HG03442 (cell line): ENCODE data around the gene NOTCH2NLA.
"Not testable (repeated sequence)": the region's sequence is repeated elsewhere in the genome, so short reads cannot be mapped to it uniquely, and the experiment has no call there.

Experiments
- ATAC-seq: cut with Tn5 transposase; IDR thresholded peaks from one replicate; pipeline ENCODE4 v1.9.1; 2021; ENCODE audit warnings: mild to moderate bottlenecking, moderate library complexity; ENCODE audit not compliant: unreplicated experiment

Gene NOTCH2NLA

DNA sequence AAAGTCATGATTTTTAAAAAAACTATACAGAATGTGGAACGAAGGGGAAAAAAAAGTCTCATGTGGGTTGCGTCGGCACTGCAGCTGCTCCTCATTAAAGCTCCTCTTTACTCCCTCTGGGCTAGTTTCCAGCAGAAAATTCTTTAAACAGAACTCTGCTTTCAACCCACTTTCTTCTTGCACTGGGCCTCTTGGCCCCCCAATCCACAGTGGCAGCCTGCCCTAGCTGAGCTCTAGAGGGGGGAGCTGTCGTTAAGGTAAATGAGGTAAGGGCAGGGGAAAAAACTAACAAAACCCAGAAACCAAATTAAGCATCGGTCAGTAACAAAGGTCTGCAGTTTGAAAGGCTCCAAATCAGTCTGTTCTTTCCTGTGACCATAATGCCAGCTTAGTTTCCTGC lies 54.3 kb downstream of the NOTCH2NLA start:
- not testable (repeated sequence) for ATAC-seq

DNA sequence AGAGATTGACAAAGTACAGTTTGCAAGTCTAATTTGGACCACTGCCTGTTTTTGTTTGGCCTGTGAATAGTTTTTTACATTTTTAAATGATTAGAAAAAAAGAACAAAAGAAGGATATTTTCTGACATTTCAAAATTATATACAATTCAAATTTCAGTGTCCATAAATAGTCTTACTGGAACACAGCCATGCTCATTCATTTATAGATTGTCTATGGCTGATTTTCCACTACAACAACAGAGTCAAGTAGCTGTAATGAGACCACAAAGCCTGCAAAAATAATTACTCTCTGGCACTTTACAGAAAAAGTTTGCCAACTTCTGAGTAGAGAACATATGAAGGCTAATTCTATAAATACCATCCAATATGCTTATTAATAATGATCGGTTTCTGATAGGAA lies 61.1 kb downstream of the NOTCH2NLA start:
- not testable (repeated sequence) for ATAC-seq

DNA sequence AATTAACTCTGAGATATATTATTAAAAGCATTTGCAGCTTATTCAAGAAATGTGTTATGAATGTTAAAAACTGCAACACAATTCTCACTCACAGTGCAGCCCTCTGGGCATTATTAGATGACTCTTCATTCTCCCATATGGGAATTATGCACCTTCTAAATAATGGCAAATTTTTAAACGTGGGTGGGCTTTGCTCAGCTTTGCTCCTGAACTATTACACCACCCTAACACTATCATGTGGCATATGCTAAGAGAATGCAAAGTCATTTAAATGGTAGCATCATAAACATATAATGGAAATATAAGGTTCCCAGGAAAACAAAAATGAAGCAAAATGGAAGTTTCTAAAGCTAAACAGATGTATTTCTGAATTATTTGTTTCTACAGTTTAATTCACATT lies 61.5 kb downstream of the NOTCH2NLA start:
- not testable (repeated sequence) for ATAC-seq

DNA sequence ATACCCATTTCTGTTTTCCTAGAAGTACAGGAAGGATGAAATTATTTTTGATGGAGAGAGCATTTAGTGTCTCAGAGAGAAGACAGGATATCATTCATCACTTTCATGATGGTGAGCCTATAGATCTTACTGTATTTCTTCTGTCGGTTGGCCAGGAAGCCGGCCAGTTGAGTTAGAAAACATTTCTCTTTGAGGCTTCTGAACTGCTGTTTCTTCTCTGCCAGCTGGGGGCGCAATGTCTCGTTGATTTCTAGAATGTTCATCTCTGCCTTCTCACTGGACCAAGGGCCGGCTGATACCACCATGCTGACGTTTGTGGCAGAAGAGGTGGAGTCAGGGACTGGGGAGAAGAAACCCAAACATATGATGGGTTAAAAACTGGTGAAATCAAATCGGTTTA lies 84.4 kb downstream of the NOTCH2NLA start, which contains the start of gene NBPF10:
Gene NBPF10, minus strand, starts transcription at position 340 of the 400 bp plus-strand sequence. Its CDS starts 35 bp downstream, at position 305.
- not testable (repeated sequence) for ATAC-seq
